ENCODE results near the gene CHST9. TPM values are rescaled to one million over a fixed set of nuclear protein-coding genes. Genes with fewer than 3 reads are reported as not detected.

Gene CHST9
- total and polyA plus RNA-seq, 2 donors (not counting 3 experiments of a cell fraction or from before 2014, with no cell fraction given) = not detected

- Histone ChIP-seq H3K27me3 (ENCODE audit: control insufficient read depth in 2 of 2, insufficient read depth in 2 of 2, low read length in 2 of 2) (no peaks in the 10 kb centered on the region), H3K36me3 (ENCODE audit: control insufficient read depth in 2 of 2, extremely low read depth in 1 of 2, insufficient read depth in 2 of 2, low read length in 2 of 2) (no peaks in the 10 kb centered on the region), H3K9ac (replicated peaks; ENCODE audit: extremely low read depth, insufficient read depth, low read length) (no peak overlapping the region), H2AFZ (ENCODE audit: low read depth, low read length) (no peak overlapping the region), H3K4me1 (ENCODE audit: control insufficient read depth, extremely low read depth, insufficient read depth, low read length) (no peaks in the 10 kb centered on the region), H3K79me2 (ENCODE audit: control insufficient read depth, insufficient read depth, low read length) (no peaks in the 10 kb centered on the region), H3K9me1 (replicated peaks; ENCODE audit: control insufficient read depth, extremely low read depth, insufficient read depth, low read length) (no peaks in the 10 kb centered on the region), H3K4me2 (ENCODE audit: insufficient read depth, low read length) (no peak overlapping the region), H3K27ac (ENCODE audit: insufficient read depth, low read depth, low read length) (no peak overlapping the region), H3K4me3 (replicated peaks in 1 of 3; ENCODE audit: insufficient read depth in 1 of 3, low read depth in 1 of 3, low read length in 3 of 3) (no peak overlapping the region), H4K20me1 (replicated peaks; ENCODE audit: control insufficient read depth, extremely low read depth, insufficient read depth, low read length) (no peaks in the 10 kb centered on the region), H3K9me3 (replicated peaks; ENCODE audit: control insufficient read depth, insufficient read depth, low read length) (no peaks in the 10 kb centered on the region)
- no peak for FAIRE-seq
- dilution Hi-C loops (cut with MboI; ENCODE audit: extremely low pct_ligation_motif_present, low sequenced_read_pairs) = no loop called here
- intact Hi-C loops (cut with micrococcal nuclease) = no loop called here
- DNase-seq (ENCODE audit: low read depth, low spot score) = no peak
- ChIA-PET POLR2A (no interaction called here), CTCF (no interaction called here)
- no TSS peak for BruUV-seq (replicated peaks)
- TF ChIP-seq POLR2AphosphoS5 (IDR thresholded peaks at IDR 0.05; ENCODE audit: insufficient read depth, low read depth, low read length) (no peak), MYC (IDR thresholded peaks at IDR 0.05; ENCODE audit: low read depth, low read length) (no peak), POLR2A (IDR thresholded peaks at IDR 0.05; ENCODE audit: low read depth, low read length) (no peak), GATA2 (IDR thresholded peaks at IDR 0.05; ENCODE audit: insufficient read depth, insufficient read length, low read depth, low read length) (no peak), JUN (IDR thresholded peaks at IDR 0.05; ENCODE audit: borderline replicate concordance, insufficient read depth, insufficient read length, low read depth) (no peak), FOS (IDR thresholded peaks at IDR 0.05; ENCODE audit: borderline replicate concordance, insufficient read depth, low read length) (no peak), MAX (IDR thresholded peaks at IDR 0.05; ENCODE audit: insufficient read depth, insufficient read length) (no peak), EZH2 (IDR thresholded peaks at IDR 0.05; ENCODE audit: borderline replicate concordance, low read depth, low read length, severe bottlenecking) (no peak), CTCF (IDR thresholded peaks at IDR 0.05; ENCODE audit: extremely low read depth in 1 of 2, insufficient read depth in 1 of 2, low read depth in 1 of 2, low read length in 2 of 2) (no peak)
Observed at GRCh38 chr18:27054926-27055325, 130.2 kb downstream of the CHST9 start.

Measured in endothelial cell of umbilical vein (primary cell).